Heart right ventricle (tissue), 16 donors: ENCODE data around the gene SLC35B1. TPM values are rescaled to one million over a fixed set of nuclear protein-coding genes. Genes with fewer than 3 reads are reported as not detected.

Experiments used
- ATAC-seq, 8 donors: fragments of 200-7000 bp; cut with Tn5 transposase; one replicate each; pipeline ENCODE4 v1.9.1; 2020; ENCODE audit warnings: mild to moderate bottlenecking in 8 of 8, moderate library complexity in 8 of 8, moderate number of reproducible peaks in 1 of 8
- DNase-seq, 2 donors: peaks; one replicate each; pipeline ENCODE4 v3.0.0-alpha.2; 2020
- H3K27ac ChIP-seq, 10 donors: fragments of 200-600 bp; sonication (generic) in 2 of 10; one replicate each; pipeline versions ENCODE4 v1.5.0 to v1.8.0; 2020 to 2022; ENCODE audit warnings: mild to moderate bottlenecking in 3 of 10
- H3K27me3 ChIP-seq, 7 donors: fragments of 200-600 bp; one replicate each; pipeline ENCODE4 v1.8.0; 2021 to 2022; ENCODE audit warnings: mild to moderate bottlenecking in 2 of 7
- H3K36me3 ChIP-seq, 9 donors: fragments of 200-600 bp; sonication (generic) in 1 of 9; one replicate each; pipeline versions ENCODE4 v1.5.0 to v1.8.0; 2020 to 2022; ENCODE audit warnings: mild to moderate bottlenecking in 2 of 9
- H3K4me1 ChIP-seq, 9 donors: fragments of 200-600 bp; sonication (generic) in 1 of 9; one replicate each; pipeline versions ENCODE4 v1.5.0 to v1.8.0; 2020 to 2022; ENCODE audit warnings: mild to moderate bottlenecking in 4 of 9
- H3K4me3 ChIP-seq, 10 donors: fragments of 200-600 bp; sonication (generic) in 2 of 10; one replicate each; pipeline versions ENCODE4 v1.5.0 to v1.8.0; 2020 to 2022; ENCODE audit warnings: mild to moderate bottlenecking in 7 of 10, moderate library complexity in 2 of 10
- H3K9me3 ChIP-seq, 11 donors: fragments of 200-600 bp in 10 of 11; sonication (generic) in 2 of 11; one replicate each; pipeline versions ENCODE4 v1.5.0 to v1.8.0; 2013 to 2022; ENCODE audit warnings: mild to moderate bottlenecking in 2 of 11, control low read depth in 1 of 11, moderate library complexity in 1 of 11
- CTCF ChIP-seq, 9 donors: fragments of 200-600 bp; sonication (generic) in 2 of 9; IDR thresholded peaks; one replicate each; pipeline versions ENCODE4 v1.5.0 to v1.8.0; 2021 to 2022; ENCODE audit warnings: antibody characterized with exemption in 9 of 9, mild to moderate bottlenecking in 5 of 9, moderate library complexity in 1 of 9
- WGBS, 2 donors: extraction: QIAGEN DNeasy Blood & Tissue Kit; methylation state at CpG; one replicate each; pipeline ENCODE4 v1.1.7; 2013; ENCODE audit warnings: inconsistent platforms in 1 of 2; 5-methylcytosine and 5-hydroxymethylcytosine counted together
- intact Hi-C, 10 donors: fragments of 100-400 bp; cut with DNase I; formaldehyde crosslinking; loops; one replicate each; pipeline versions ENCODE4 v1.11.1 to v1.14.2; 2022
- long read RNA-seq, 3 donors: library from polyadenylated mRNA; unstranded; transcript quantifications; one replicate each; pipeline ENCODE4 v2.0.0, GENCODE V29; 2020 to 2021
- polyA plus RNA-seq, 2 donors: library from polyadenylated mRNA; stranded (reverse); fragments of 200-250 nt; gene quantifications; one replicate each; pipeline ENCODE4 v1.2.3, GENCODE V29; 2013
- total RNA-seq, 10 donors: library from RNA; stranded (reverse); fragmentation: NEBNext Ultra II Directional in 3 of 10; extraction: Animal tissue kit (Norgen Biotek cat#: 25700) in 3 of 10; gene quantifications; one replicate each; pipeline versions ENCODE4 v1.2.1 to v1.2.4, GENCODE V29; 2021 to 2023
- donor health status: Arrhythmogenic right ventricular cardiomyopathy.
- donor health status: ischemic (EF 13 %, LVEDD 7.1; RV severe dilation, severe dysfunction).
- donor health status: healthy with polysubstance abuse.
- donor health status: DM: no; HTN: yes; CAD: no.
- donor health status: DM: no; HTN: no; CAD: no.
- donor health status: ischemic (EF 25% LVEDD 6.9; RV normal size, moderate dysfunction).
- donor health status: ischemic (EF 25% LVEDD 5.7; RV mildly dilated, moderate dysfunction).
- donor health status: healthy.
- donor health status: DM: yes; HTN: yes; CAD: no.
- donor health status: Ischemic cardiomyopathy.
- donor health status: ischemic (EF 35%, LVEDD 5.7; RV mildly dilated, moderate dysfunction).
- donor health status: nonischemic (EF 11% LVEDD 7.7; RV severe dilation, severe dysfunction).
- donor health status: DM: yes; HTN: yes; CAD: no.
- donor health status: PGD.
- donor health status: ischemic (EF 29% LVEDD 5.4; RV normal size, mild dysfunction).
- donor health status: nonischemic (EF 23%, LVEDD 6.1; RV moderate dilation, normal function).

The SLC35B1 gene
- 10 to 100 TPM; 60.5 to 92.4 (median 69.1) TPM for total RNA-seq
- polyA plus RNA-seq, result 100 to 1,000 TPM in 1 of 2 donors, 10 to 100 TPM in 1; 68.8 to 146 TPM
- long read RNA-seq, donor 1, transcript SLC35B1-220 (9 exons, 1,611 nt), result major isoform, 20 of 29 reads
- long read RNA-seq, donor 1, partial matches to known transcripts, result 0 of 29 reads
- long read RNA-seq, donor 1, other reads (novel, unspliced or antisense), result 6 of 29 reads
- long read RNA-seq, donor 2, transcript SLC35B1-220 (9 exons, 1,611 nt), result major isoform, 22 of 36 reads
- long read RNA-seq, donor 2, transcript SLC35B1-209 (9 exons, 1,320 nt), result minor isoform, 6 of 36 reads
- long read RNA-seq, donor 2, partial matches to known transcripts, result 0 of 36 reads
- long read RNA-seq, donor 2, other reads (novel, unspliced or antisense), result 8 of 36 reads
- long read RNA-seq, donor 3, transcript SLC35B1-220 (9 exons, 1,611 nt), result major isoform, 50 of 63 reads
- long read RNA-seq, donor 3, transcript SLC35B1-209 (9 exons, 1,320 nt), result minor isoform, 12 of 63 reads
- long read RNA-seq, donor 3, partial matches to known transcripts, result 0 of 63 reads
- long read RNA-seq, donor 3, other reads (novel, unspliced or antisense), result 1 of 63 reads

- peak; percentile 49 to 89 (median 69) for TF ChIP-seq CTCF (IDR thresholded peaks at IDR 0.05)
- peaks cover 6 to 46% (median 25%) of the 10 kb centered on the region in 9 donors for H3K4me1 ChIP-seq
- H3K36me3 ChIP-seq, result peaks cover 0 to 65% (median 28%) of the 10 kb centered on the region in 9 donors
- ATAC-seq (peak; percentile 99 to 100 (median 99)), DNase-seq (peak; percentile 98 to 100)
- H3K9me3 ChIP-seq, result no peaks in the 10 kb centered on the region
- peak within 1 kb of the TSS; percentile 75 to 99 (median 87) for H3K4me3 ChIP-seq
- WGBS, 2 donors, result 1% methylated on average over 53 of the region's 53 CpGs
- intact Hi-C loops, result loop anchor here (1.0 to 10.0 kb wide), 12 partner anchors 69 to 303 kb away; partner anchors contain the start of genes DLX3 (in 6 of the 10), KAT7 (in 3 of the 10) and TAC4 (in 2 of the 10)
- peak within 1 kb of the TSS; percentile 91 to 97 (median 96) for H3K27ac ChIP-seq
- no peaks in the 10 kb centered on the region for H3K27me3 ChIP-seq
Observed at GRCh38 chr17:49707608-49708514, at the start of gene SLC35B1. SLC35B1 (minus strand) TSS chr17:49707964; CDS start chr17:49707833, 131 bp downstream.

- peak overlapping the region in 1 of 10 donors; percentile 10 for H3K4me3 ChIP-seq
- H3K9me3 ChIP-seq, result no peaks in the 10 kb centered on the region
- H3K36me3 ChIP-seq, result peaks cover 0 to 12% (median 0%) of the 10 kb centered on the region in 9 donors
- no peaks in the 10 kb centered on the region for H3K27me3 ChIP-seq
- DNase-seq (no peak), ATAC-seq (peak in 2 of 8 donors; percentile 24 to 32)
- H3K4me1 ChIP-seq, result peaks cover 3 to 84% (median 58%) of the 10 kb centered on the region in 9 donors
- no peak for TF ChIP-seq CTCF (IDR thresholded peaks at IDR 0.05)
- intact Hi-C loops, result no loop called here
- peak overlapping the region in 3 of 10 donors; percentile 13 to 49 (median 19) for H3K27ac ChIP-seq
- WGBS, 2 donors, result 75 to 77% methylated on average over 6 of the region's 6 CpGs
Observed at GRCh38 chr17:49757151-49757777, 49.5 kb upstream of the SLC35B1 start.

GRCh38 chr17:49756323-49757150 lies 48.8 kb upstream of the SLC35B1 start:
- 81 to 85% methylated on average over 9 of the region's 9 CpGs for WGBS, 2 donors
- peak in 1 of 8 donors; percentile 14 for ATAC-seq
- intact Hi-C loops, result no loop called here

More at GRCh38 chr17:49756323-49757150, 48.8 kb upstream of the SLC35B1 start:
- Histone ChIP-seq H3K27me3 (no peaks in the 10 kb centered on the region), H3K9me3 (no peaks in the 10 kb centered on the region), H3K4me1 (peaks cover 3 to 82% (median 59%) of the 10 kb centered on the region in 9 donors), H3K4me3 (peak overlapping the region in 1 of 10 donors; percentile 10), H3K36me3 (peaks cover 0 to 12% (median 0%) of the 10 kb centered on the region in 9 donors), H3K27ac (peak overlapping the region in 4 of 10 donors; percentile 2 to 49 (median 16))
- no peak for DNase-seq
- TF ChIP-seq CTCF (IDR thresholded peaks at IDR 0.05), result no peak
